Stimulated activated CD4-positive, alpha-beta T cell treated with anti-CD3 and anti-CD28 coated beads, Interleukin-1b, Interleukin-23, amount 100 ng/mL, for 4 hours (primary cell): ENCODE results near the gene FGF19.

Source experiments
- DNase-seq, 2 donors: peaks; one replicate each; pipeline ENCODE4 v3.0.0-alpha.2; 2020; ENCODE audit warnings: low read depth in 2 of 2

FGF19 gene

GRCh38 chr11:69671734-69672465 is 31.9 kb downstream of the FGF19 start:
- DNase-seq, result no peak

GRCh38 chr11:69670158-69670845 is 33.5 kb downstream of the FGF19 start:
- peak; percentile 40 to 48 for DNase-seq

GRCh38 chr11:69669486-69669885 is 34.3 kb downstream of the FGF19 start:
- no peak for DNase-seq

- no peak for DNase-seq
Measured at GRCh38 chr11:69667619-69668604, 35.9 kb downstream of the FGF19 start.

- DNase-seq, result no peak
Measured at GRCh38 chr11:69666752-69667536, 36.9 kb downstream of the FGF19 start.

- DNase-seq, result no peak
Measured at GRCh38 chr11:69666261-69666660, 37.6 kb downstream of the FGF19 start.

GRCh38 chr11:69665669-69666068 is 38.2 kb downstream of the FGF19 start:
- DNase-seq, result no peak

GRCh38 chr11:69664901-69665300 is 38.9 kb downstream of the FGF19 start:
- DNase-seq, result no peak

GRCh38 chr11:69664103-69664775 is 39.6 kb downstream of the FGF19 start:
- DNase-seq, result no peak

- no peak for DNase-seq
Measured at GRCh38 chr11:69663326-69663725, 40.5 kb downstream of the FGF19 start.

- no peak for DNase-seq
Measured at GRCh38 chr11:69662806-69663205, 41.0 kb downstream of the FGF19 start.

- no peak for DNase-seq
Measured at GRCh38 chr11:69662021-69662698, 41.7 kb downstream of the FGF19 start.

- no peak for DNase-seq
Measured at GRCh38 chr11:69661413-69661715, 42.5 kb downstream of the FGF19 start.

- DNase-seq, result no peak
Measured at GRCh38 chr11:69660001-69660500, 43.8 kb downstream of the FGF19 start.

- DNase-seq, result no peak
Measured at GRCh38 chr11:69659591-69659990, 44.2 kb downstream of the FGF19 start.

- DNase-seq, result no peak
Measured at GRCh38 chr11:69658626-69659450, 45.0 kb downstream of the FGF19 start.

- no peak for DNase-seq
Measured at GRCh38 chr11:69657911-69658625, 45.8 kb downstream of the FGF19 start.

- no peak for DNase-seq
Measured at GRCh38 chr11:69657456-69657910, 46.3 kb downstream of the FGF19 start.
